ENCODE results near the gene FBXW12. TPM values are rescaled to one million over a fixed set of nuclear protein-coding genes. Genes with fewer than 3 reads are reported as not detected.
A peak's percentile ranks its signal among the peaks of the same experiment; 100 is the strongest.

Gene FBXW12
- total RNA-seq, 1 donor from 2014 or later, result not detected

DNA sequence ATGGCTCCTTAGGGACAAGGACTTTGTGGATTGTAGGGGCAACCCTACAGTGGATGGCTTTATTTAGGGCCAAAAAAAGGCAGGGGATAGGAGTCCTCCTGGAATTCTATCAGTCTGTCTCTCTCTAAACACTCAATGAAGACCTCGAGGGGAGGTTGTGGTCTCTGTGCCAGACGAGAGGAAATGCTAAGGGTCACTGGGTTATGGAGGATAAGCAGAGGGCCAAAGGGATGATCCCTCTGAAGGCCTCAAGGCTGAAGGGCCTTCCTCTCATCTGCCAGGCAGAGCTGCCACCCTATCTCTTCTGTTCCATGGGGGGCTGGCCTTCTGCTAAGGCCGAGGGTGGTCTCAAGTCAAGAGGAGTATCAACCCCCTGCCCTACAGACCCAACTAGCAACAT lies 30.9 kb downstream of the FBXW12 start:
- TF ChIP-seq POLR2AphosphoS5 (IDR thresholded peaks at IDR 0.05; ENCODE audit: insufficient read depth in 1 of 2, low read depth in 1 of 2) (no peak), CTCF (IDR thresholded peaks at IDR 0.05) (no peak), POLR2A (IDR thresholded peaks at IDR 0.05) (no peak)
- H3K9me3 ChIP-seq, result no peaks in the 10 kb centered on the region
- H3K4me3 ChIP-seq, result no peak overlapping the region
- H3K36me3 ChIP-seq, result peaks cover 0 to 40% of the 10 kb centered on the region in 2 donors
- H3K4me1 ChIP-seq, result peaks cover 12% of the 10 kb centered on the region
- peak overlapping the region; percentile 82 for H3K27ac ChIP-seq
- H3K27me3 ChIP-seq, result no peaks in the 10 kb centered on the region
- intact Hi-C loops (cut with DNase I), result loop anchor here (5.0 kb wide), 1 partner anchor 34 kb away; no protein-coding TSS in a partner anchor
- DNase-seq (ENCODE audit: extremely low spot score in 2 of 2), result no peak

- H3K9me3 ChIP-seq, result no peaks in the 10 kb centered on the region
These were observed 31.8 kb downstream of the FBXW12 start for GRCh38 chr3:48403533-48404439.

DNA sequence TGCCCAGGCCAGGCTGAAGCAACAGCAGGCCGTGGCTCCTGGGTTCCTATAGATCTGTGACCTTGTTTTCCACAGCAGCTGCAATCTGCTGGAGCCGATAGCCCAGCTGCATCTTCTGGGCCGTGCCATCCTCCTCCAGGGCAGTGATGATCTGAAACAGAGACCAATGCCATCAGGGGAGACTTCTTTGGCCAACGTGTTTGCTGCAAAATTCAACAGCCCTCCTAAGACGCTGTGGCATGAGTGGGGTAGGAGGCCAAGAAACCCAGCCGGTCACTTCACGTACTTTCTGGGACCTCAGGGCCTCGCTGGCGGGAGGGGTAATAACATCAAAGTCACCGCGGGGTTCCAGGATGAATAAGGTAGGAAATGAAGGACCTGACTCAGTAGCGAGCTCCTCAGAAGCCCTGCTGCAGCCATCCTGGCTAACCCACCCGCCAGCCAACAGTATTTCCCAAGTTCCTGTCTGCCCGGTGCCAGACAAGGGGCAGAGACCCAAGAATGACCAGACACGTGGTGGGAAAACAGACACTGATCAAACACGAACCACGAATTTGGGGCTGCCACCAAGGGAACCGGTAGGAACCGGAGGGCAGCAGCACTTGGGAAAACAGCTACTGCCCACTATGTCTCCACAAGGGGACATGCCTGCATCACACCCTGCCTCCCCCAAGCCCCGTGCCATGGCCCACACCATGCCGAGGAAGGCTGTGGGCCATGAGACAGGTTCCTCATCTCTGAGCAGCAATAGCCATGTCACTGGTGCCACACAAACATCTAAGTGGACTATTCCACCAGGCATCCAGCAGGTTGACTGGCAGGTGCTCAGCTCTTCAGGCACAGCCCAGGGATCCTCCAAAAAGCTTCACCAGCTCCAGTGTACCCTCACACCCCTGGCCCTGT lies 32.7 kb downstream of the FBXW12 start:
- H3K4me3 ChIP-seq, result no peak overlapping the region
- no peaks in the 10 kb centered on the region for H3K27me3 ChIP-seq
- no peaks in the 10 kb centered on the region for H3K9me3 ChIP-seq
- H3K27ac ChIP-seq, result peak overlapping the region; percentile 82
- TF ChIP-seq POLR2AphosphoS5 (IDR thresholded peaks at IDR 0.05; ENCODE audit: insufficient read depth in 1 of 2, low read depth in 1 of 2), result no peak
- no peak for TF ChIP-seq CTCF (IDR thresholded peaks at IDR 0.05)
- no peak for TF ChIP-seq POLR2A (IDR thresholded peaks at IDR 0.05)
- H3K4me1 ChIP-seq, result peaks cover 12% of the 10 kb centered on the region
- H3K36me3 ChIP-seq, result peaks cover 0 to 51% of the 10 kb centered on the region in 2 donors
- intact Hi-C loops (cut with DNase I), result loop anchor here (5.0 kb wide), 1 partner anchor 33 kb away; no protein-coding TSS in a partner anchor
- peak in 1 of 2 donors; percentile 91 for DNase-seq (ENCODE audit: extremely low spot score in 2 of 2)

More at GRCh38 chr3:48403533-48404439, 31.8 kb downstream of the FBXW12 start:
- TF ChIP-seq CTCF (IDR thresholded peaks at IDR 0.05), result no peak
- TF ChIP-seq POLR2A (IDR thresholded peaks at IDR 0.05), result no peak
- TF ChIP-seq POLR2AphosphoS5 (IDR thresholded peaks at IDR 0.05; ENCODE audit: insufficient read depth in 1 of 2, low read depth in 1 of 2), result no peak
- peak in 1 of 2 donors; percentile 87 for DNase-seq (ENCODE audit: extremely low spot score in 2 of 2)
- Histone ChIP-seq H3K4me3 (no peak overlapping the region), H3K27me3 (no peaks in the 10 kb centered on the region), H3K36me3 (peaks cover 0 to 42% of the 10 kb centered on the region in 2 donors), H3K4me1 (peaks cover 12% of the 10 kb centered on the region), H3K27ac (peak overlapping the region; percentile 82)
- intact Hi-C loops (cut with DNase I), result loop anchor here (5.0 kb wide), 1 partner anchor 34 kb away; no protein-coding TSS in a partner anchor

DNA sequence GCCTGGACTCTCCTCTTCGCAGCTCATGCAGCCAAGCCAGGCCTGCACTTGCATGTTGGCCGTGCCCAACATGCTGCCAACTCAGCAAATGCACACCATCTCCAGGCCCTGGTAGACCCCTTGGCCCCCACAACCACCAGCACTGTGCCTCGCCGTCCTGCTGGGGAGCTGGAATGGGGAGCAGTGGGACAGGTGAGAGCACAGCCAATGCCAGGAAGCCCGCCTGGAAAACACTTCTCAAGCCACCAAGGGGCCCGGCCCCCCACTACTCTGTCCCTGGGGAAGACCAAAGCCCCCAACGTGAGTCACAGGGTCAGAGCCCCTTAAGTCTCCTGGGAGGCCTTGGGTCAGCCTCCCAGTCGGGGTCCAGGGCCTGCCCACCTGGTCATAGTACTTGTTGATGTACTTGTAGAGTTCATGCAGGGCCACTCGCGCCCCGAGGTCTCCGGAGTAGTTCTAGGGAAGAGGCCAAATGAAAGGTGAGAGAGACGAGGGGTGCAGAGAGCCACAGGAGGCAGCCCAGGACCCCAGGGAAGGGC lies 33.4 kb downstream of the FBXW12 start:
- TF ChIP-seq CTCF (IDR thresholded peaks at IDR 0.05), result no peak
- TF ChIP-seq POLR2AphosphoS5 (IDR thresholded peaks at IDR 0.05; ENCODE audit: insufficient read depth in 1 of 2, low read depth in 1 of 2), result no peak
- no peak for TF ChIP-seq POLR2A (IDR thresholded peaks at IDR 0.05)
- Histone ChIP-seq H3K36me3 (peaks cover 0 to 58% of the 10 kb centered on the region in 2 donors), H3K27ac (peak overlapping the region; percentile 48)

More for the DNA sequence above, 33.4 kb downstream of the FBXW12 start:
- intact Hi-C loops (cut with DNase I), result no loop called here
- Histone ChIP-seq H3K27me3 (no peaks in the 10 kb centered on the region), H3K4me1 (peaks cover 12% of the 10 kb centered on the region), H3K4me3 (no peak overlapping the region), H3K9me3 (no peaks in the 10 kb centered on the region)
- DNase-seq (ENCODE audit: extremely low spot score in 2 of 2), result no peak
